Hepatocyte (in vitro differentiated cells): ENCODE results near the gene SLC9B1. TPM values are rescaled to one million over a fixed set of nuclear protein-coding genes. Genes with fewer than 3 reads are reported as not detected.

Source experiments
- DNase-seq: peaks from one replicate; pipeline ENCODE4 v3.0.0-alpha.2; 2016; ENCODE audit warnings: low spot score
- H2AFZ ChIP-seq: fragments of 200-600 bp; sonication (generic); 2 replicates; pipeline ENCODE4 v1.6.0; 2016; ENCODE audit warnings: antibody characterized with exemption, mild to moderate bottlenecking
- H3K27ac ChIP-seq: fragments of 200-600 bp; sonication (generic); 2 replicates; pipeline ENCODE4 v1.5.1; 2016; ENCODE audit warnings: mild to moderate bottlenecking
- H3K27me3 ChIP-seq: fragments of 200-600 bp; sonication (generic); 2 replicates; pipeline ENCODE4 v1.6.1; 2016
- H3K36me3 ChIP-seq: fragments of 200-600 bp; sonication (generic); replicated peaks from 2 replicates; pipeline ENCODE4 v1.5.1; 2016; ENCODE audit warnings: low read depth; ENCODE audit not compliant: insufficient read depth
- H3K4me1 ChIP-seq: fragments of 200-600 bp; sonication (generic); 2 replicates; pipeline ENCODE4 v1.5.1; 2016; ENCODE audit warnings: mild to moderate bottlenecking, moderate library complexity; ENCODE audit not compliant: insufficient read depth
- H3K4me2 ChIP-seq: fragments of 200-600 bp; sonication (generic); 2 replicates; pipeline ENCODE4 v1.6.0; 2016
- H3K4me3 ChIP-seq: fragments of 200-600 bp; sonication (generic); 2 replicates; pipeline ENCODE4 v1.5.1; 2016; ENCODE audit warnings: mild to moderate bottlenecking
- H3K79me2 ChIP-seq: fragments of 200-600 bp; sonication (generic); 2 replicates; pipeline ENCODE4 v1.6.0; 2017; ENCODE audit warnings: mild to moderate bottlenecking
- H3K9me2 ChIP-seq: fragments of 200-600 bp; sonication (generic); replicated peaks from 2 replicates; pipeline ENCODE4 v1.6.0; 2017; ENCODE audit warnings: mild to moderate bottlenecking; ENCODE audit not compliant: insufficient read depth
- H3K9me3 ChIP-seq: fragments of 200-600 bp; sonication (generic); 2 replicates; pipeline ENCODE4 v1.5.1; 2016; ENCODE audit warnings: low read depth, mild to moderate bottlenecking
- H4K20me1 ChIP-seq: fragments of 200-600 bp; sonication (generic); 2 replicates; pipeline ENCODE4 v1.6.0; 2016; ENCODE audit warnings: mild to moderate bottlenecking; ENCODE audit not compliant: insufficient read depth, poor library complexity, severe bottlenecking
- CTCF ChIP-seq: fragments of 200-600 bp; sonication (generic); IDR thresholded peaks from 2 replicates; pipeline ENCODE4 v1.5.1; 2016; ENCODE audit warnings: antibody characterized with exemption, mild to moderate bottlenecking; ENCODE audit not compliant: poor library complexity
- EZH2 ChIP-seq: fragments of 200-600 bp; sonication (generic); IDR thresholded peaks from 2 replicates; pipeline ENCODE4 v1.6.1; 2016; ENCODE audit warnings: antibody characterized with exemption, mild to moderate bottlenecking, borderline replicate concordance
- EZH2phosphoT487 ChIP-seq: fragments of 200-600 bp; sonication (generic); IDR thresholded peaks from one replicate; pipeline ENCODE4 v1.6.1; 2018; ENCODE audit warnings: antibody characterized with exemption, mild to moderate bottlenecking, low read depth, moderate library complexity; ENCODE audit not compliant: unreplicated experiment, severe bottlenecking
- WGBS: methylation state at CpG from one replicate; pipeline ENCODE4 v1.1.6; 2016; ENCODE audit warnings: low lambda C conversion rate; ENCODE audit errors: missing lambda C conversion rate; 5-methylcytosine and 5-hydroxymethylcytosine counted together
- polyA plus RNA-seq: library from polyadenylated mRNA; unstranded; fragments of >200 nt; fragmentation: Nextera tagmentation; extraction: Ambion mirVana; gene quantifications from 2 replicates; pipeline ENCODE4 v1.2.1, GENCODE V29; 2016
- total RNA-seq: library from RNA; depleted of rRNA; stranded (reverse); fragments of >200 nt; gene quantifications from 2 replicates; pipeline ENCODE4 v1.2.3, GENCODE V29; 2014

Gene SLC9B1
- total and polyA plus RNA-seq, 2 experiments from 2014 or later = not detected

DNA sequence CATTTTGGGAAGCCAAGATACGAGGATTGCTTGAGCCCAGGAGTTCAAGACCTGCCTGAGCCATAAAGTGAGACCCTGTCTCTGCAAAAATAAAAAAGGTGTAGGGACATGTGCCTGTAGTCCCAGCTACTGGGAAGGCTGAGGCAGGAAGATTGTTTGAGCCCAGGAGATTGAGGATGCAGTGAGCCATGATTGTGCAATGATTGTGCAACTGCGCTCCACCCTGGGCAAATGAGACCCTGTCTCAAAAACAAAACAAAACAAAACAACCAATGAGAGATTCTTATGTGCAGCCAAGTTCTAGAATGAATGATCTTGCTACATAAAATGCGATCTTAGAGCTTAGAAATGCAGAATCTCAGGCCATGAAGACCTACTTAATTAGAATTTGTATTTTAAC lies 34.5 kb upstream of the SLC9B1 start:
- no peaks in the 10 kb centered on the region for H3K9me2 ChIP-seq

DNA sequence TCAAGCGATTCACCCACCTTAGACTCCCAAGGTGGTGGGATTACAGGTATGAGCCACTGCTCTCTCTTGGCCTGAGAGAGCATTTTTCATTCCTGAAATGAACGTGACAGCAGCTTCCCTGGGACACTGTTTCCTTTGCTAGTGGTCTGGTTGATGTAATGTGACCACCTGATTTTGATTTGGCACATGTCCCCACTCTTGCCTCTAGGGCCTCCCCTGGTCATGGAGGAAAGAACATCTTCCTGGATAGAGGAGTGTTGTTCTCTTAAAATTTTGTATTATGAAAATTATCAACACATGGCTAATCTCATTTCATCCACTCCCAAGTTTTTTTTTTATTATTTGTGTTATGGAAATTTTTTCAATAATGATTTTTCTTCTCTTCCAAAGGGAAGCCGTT lies 33.3 kb upstream of the SLC9B1 start:
- Histone ChIP-seq H3K27ac (no peak overlapping the region), H3K9me2 (no peaks in the 10 kb centered on the region), H4K20me1 (no peaks in the 10 kb centered on the region), H2AFZ (no peak overlapping the region), H3K9me3 (no peaks in the 10 kb centered on the region), H3K36me3 (no peaks in the 10 kb centered on the region), H3K27me3 (no peaks in the 10 kb centered on the region), H3K79me2 (no peaks in the 10 kb centered on the region), H3K4me1 (no peaks in the 10 kb centered on the region), H3K4me2 (no peak overlapping the region), H3K4me3 (no peak overlapping the region)
- TF ChIP-seq CTCF (no peak), EZH2 (no peak), EZH2phosphoT487 (no peak)
- DNase-seq = no peak
- WGBS = 92% methylated on average over 3 of the region's 3 CpGs

More for the DNA sequence above, 34.5 kb upstream of the SLC9B1 start:
- H3K27me3 ChIP-seq = no peaks in the 10 kb centered on the region
- H3K79me2 ChIP-seq = no peaks in the 10 kb centered on the region
- TF ChIP-seq EZH2 (no peak), CTCF (no peak), EZH2phosphoT487 (no peak)
- WGBS = 95% methylated on average over 3 of the region's 3 CpGs
- H3K27ac ChIP-seq = no peak overlapping the region
- H3K4me3 ChIP-seq = no peak overlapping the region
- no peak overlapping the region for H3K4me2 ChIP-seq
- H4K20me1 ChIP-seq = no peaks in the 10 kb centered on the region
- no peak for DNase-seq
- H3K36me3 ChIP-seq = no peaks in the 10 kb centered on the region
- no peaks in the 10 kb centered on the region for H3K9me3 ChIP-seq
- no peaks in the 10 kb centered on the region for H3K4me1 ChIP-seq
- H2AFZ ChIP-seq = no peak overlapping the region

GRCh38 chr4:103052145-103052544 lies 32.6 kb upstream of the SLC9B1 start:
- no peaks in the 10 kb centered on the region for H3K9me3 ChIP-seq
- no peaks in the 10 kb centered on the region for H3K27me3 ChIP-seq
- no peaks in the 10 kb centered on the region for H3K36me3 ChIP-seq
- 85% methylated on average over 3 of the region's 3 CpGs for WGBS
- DNase-seq = no peak
- H3K4me2 ChIP-seq = no peak overlapping the region
- TF ChIP-seq CTCF (no peak), EZH2 (no peak), EZH2phosphoT487 (no peak)
- H3K9me2 ChIP-seq = no peaks in the 10 kb centered on the region
- no peak overlapping the region for H3K4me3 ChIP-seq
- H2AFZ ChIP-seq = no peak overlapping the region
- no peak overlapping the region for H3K27ac ChIP-seq
- no peaks in the 10 kb centered on the region for H3K4me1 ChIP-seq
- no peaks in the 10 kb centered on the region for H4K20me1 ChIP-seq
- H3K79me2 ChIP-seq = no peaks in the 10 kb centered on the region
